GM20000 (cell line): ENCODE data around the gene CLBA1.
"Not testable (repeated sequence)": the region's sequence is repeated elsewhere in the genome, so short reads cannot be mapped to it uniquely, and the experiment has no call there.

ENCODE experiments used
- DNase-seq: peaks from one replicate; pipeline ENCODE4 v3.0.0; 2012; ENCODE audit warnings: low spot score
- CTCF ChIP-seq: IDR thresholded peaks from 2 replicates; pipeline ENCODE4 v1.5.1; 2012; ENCODE audit warnings: mild to moderate bottlenecking, control low read depth; ENCODE audit errors: extremely low read depth, missing control alignments

The CLBA1 gene

GRCh38 chr14:105026802-105027563, 41.4 kb downstream of the CLBA1 start:
- TF ChIP-seq CTCF: no peak
- DNase-seq: peak; percentile 52

- DNase-seq: not testable (repeated sequence)
Observed at GRCh38 chr14:105027718-105028117, 42.1 kb downstream of the CLBA1 start.

GRCh38 chr14:105028251-105028927, 42.8 kb downstream of the CLBA1 start:
- DNase-seq: no peak

GRCh38 chr14:105029402-105029801, 43.8 kb downstream of the CLBA1 start:
- TF ChIP-seq CTCF: no peak
- no peak for DNase-seq

More at GRCh38 chr14:105028251-105028927, 42.8 kb downstream of the CLBA1 start:
- TF ChIP-seq CTCF: no peak

GRCh38 chr14:105030194-105030593, 44.6 kb downstream of the CLBA1 start:
- DNase-seq: no peak
- TF ChIP-seq CTCF: no peak

- DNase-seq: no peak
- TF ChIP-seq CTCF: no peak
Observed at GRCh38 chr14:105030836-105031396, 45.3 kb downstream of the CLBA1 start.

GRCh38 chr14:105032451-105032901, 46.9 kb downstream of the CLBA1 start:
- not testable (repeated sequence) for DNase-seq

GRCh38 chr14:105033412-105033900, 47.9 kb downstream of the CLBA1 start:
- not testable (repeated sequence) for DNase-seq
